Raji (cell line): ENCODE measurements around the gene SPDL1.

Experiments used
- POLR2A ChIP-seq: IDR thresholded peaks from 2 replicates; pipeline ENCODE4 v1.6.1; 2011; ENCODE audit warnings: low read depth, low read length, control low read depth; ENCODE audit not compliant: insufficient read depth

Gene SPDL1

DNA sequence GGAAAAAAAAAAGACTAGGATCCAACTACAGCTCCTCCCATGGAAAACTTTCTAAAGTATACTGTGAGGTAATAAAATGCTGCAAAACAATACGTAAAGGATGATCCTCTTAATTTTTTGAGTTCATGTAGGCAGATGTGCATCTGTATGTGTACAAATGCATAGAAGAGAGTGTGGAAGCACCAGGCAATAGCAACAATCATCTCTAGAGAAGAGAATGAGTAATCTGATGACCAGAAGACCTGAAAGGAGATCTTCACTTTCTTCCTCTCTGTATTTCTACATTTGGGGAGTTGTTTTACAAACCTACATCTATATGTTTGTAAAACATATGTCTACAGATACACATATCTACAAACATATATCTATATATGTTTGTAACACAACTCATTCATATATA, 29.3 kb upstream of the SPDL1 start:
- TF ChIP-seq POLR2A = no peak

DNA sequence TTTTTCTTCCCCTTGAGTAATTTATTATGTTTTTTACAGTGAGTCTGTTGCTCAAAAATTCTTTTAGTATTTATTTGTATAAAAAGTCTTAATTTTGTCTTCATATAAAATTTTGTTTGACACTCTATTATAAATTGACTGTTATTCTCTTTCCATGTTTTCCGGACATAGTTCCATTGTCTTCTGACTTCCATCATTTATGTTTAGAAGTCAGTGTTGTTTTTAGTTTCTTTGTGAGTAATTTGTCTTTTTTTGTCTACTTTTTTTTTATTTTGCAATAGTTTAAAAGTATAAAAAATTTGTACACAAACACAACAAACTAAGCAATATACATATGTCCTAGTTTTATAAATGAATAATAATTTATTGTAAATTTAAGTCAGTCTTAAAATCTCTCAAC, 25.7 kb upstream of the SPDL1 start:
- no peak for TF ChIP-seq POLR2A

- TF ChIP-seq POLR2A = no peak
These were observed 21.7 kb upstream of the SPDL1 start for GRCh38 chr5:169561893-169562292.

GRCh38 chr5:169563369-169563768, 20.2 kb upstream of the SPDL1 start:
- TF ChIP-seq POLR2A = no peak

GRCh38 chr5:169566202-169566601, 17.4 kb upstream of the SPDL1 start:
- TF ChIP-seq POLR2A = no peak

DNA sequence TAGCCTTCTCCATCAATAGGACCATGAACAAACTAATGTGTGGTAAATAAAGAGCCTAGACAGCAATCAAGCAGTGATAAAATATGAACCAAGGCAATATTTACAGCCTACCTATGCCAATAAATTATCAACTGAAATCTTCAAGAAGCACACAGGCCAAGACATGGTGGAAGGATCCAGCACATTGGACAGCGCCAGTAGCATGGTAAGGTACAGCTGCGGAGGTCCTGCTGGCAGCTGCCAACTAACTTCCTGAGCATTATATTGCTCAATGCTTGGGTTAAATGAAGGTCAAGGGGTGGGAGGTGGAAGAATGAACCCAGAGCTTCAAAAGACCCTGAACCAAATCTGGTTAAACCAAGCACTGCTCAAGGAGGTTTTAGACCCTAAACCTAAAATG, 16.5 kb upstream of the SPDL1 start:
- no peak for TF ChIP-seq POLR2A

- no peak for TF ChIP-seq POLR2A
These were observed 14.1 kb upstream of the SPDL1 start for GRCh38 chr5:169569513-169569912.

- no peak for TF ChIP-seq POLR2A
These were observed 12.2 kb upstream of the SPDL1 start for GRCh38 chr5:169571355-169571754.

GRCh38 chr5:169574134-169574646, 9.4 kb upstream of the SPDL1 start:
- no peak for TF ChIP-seq POLR2A

GRCh38 chr5:169576181-169576598, 7.4 kb upstream of the SPDL1 start:
- no peak for TF ChIP-seq POLR2A

- TF ChIP-seq POLR2A = no peak
These were observed 5.6 kb upstream of the SPDL1 start for GRCh38 chr5:169577951-169578350.

DNA sequence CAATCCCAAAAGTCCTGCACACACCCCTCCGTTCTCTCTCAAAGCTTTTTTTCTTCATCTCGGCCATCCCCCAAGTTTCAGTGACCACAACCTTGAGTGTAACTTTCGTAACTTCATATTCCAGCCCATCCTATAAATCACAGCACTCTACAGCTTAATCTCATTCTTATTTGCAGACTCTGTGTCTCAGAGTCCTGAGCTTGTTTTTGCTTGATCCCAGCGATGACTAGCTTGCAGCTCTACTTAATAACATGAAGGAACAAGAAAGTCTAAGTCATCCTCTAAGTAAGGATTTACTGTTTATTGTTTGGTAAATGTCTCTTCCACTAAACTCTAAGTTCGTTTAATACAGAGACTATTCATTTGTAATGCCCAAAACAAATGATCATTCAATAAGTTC, 2.6 kb upstream of the SPDL1 start:
- no peak for TF ChIP-seq POLR2A

DNA sequence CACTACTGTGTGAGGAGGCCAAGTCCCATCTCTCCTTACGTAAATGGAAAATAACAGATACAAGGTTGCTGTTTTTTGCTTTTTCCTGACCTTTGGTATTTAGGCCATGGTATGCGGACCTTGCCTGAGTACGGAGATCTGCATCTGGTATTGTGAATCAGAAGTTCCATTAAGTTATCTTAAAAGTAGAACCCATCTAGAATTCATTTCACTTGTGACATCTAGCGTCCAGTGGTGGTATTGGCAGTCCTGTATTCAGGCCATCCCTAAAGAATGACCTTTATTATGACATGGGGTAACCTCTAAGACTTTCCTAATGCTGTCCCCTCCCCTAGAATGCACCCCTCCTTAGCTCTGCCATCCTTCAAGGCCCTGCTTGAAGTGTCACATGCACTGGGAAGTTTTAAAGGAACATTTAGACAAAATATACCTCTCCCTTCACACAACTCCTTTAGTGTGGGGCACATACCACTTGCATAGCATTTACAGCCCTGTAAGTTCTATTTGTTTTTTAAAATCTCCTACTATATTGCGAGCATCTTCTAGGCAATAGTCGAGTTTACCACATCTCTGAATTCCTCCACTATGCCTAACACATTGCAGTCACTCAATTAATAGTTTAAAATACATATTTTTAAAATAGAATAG, 1.9 kb upstream of the SPDL1 start:
- no peak for TF ChIP-seq POLR2A

DNA sequence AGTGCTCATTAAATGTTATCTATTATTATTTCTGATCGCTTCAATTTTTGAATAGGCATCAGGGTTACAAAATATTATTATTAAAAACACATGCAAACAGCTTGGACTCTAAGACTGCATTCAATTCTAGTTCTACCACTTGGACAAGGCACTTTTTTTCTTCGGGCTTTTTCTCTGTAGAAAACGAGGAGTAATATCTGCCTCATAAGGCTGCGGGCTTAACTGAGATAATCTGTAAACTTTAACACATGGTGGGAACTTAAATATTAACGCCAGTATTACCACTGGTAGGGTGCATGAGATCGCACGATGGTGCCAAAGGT, 511 bp upstream of the SPDL1 start:
- no peak for TF ChIP-seq POLR2A

DNA sequence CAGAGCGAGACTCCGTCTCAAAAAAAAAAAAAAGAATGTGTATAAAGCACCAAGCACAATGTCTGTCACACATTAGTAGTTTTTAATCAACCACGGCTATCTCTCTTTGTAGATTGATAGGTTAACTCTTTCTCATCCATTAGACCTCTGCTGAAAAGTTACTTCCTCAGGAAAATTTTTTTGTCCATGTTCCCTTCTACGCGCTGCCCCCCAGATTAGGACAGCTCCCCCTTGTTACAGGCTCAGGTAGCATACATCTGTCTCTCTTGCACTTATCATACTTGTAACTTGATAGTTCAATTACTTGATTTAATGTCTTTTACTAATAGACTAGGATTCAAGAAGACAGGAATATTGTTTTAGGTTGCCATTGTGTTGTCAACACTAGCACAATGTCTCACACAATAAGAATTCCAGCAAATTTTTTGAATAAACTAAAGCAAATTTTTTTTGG, 1.5 kb downstream of the SPDL1 start:
- TF ChIP-seq POLR2A = no peak

DNA sequence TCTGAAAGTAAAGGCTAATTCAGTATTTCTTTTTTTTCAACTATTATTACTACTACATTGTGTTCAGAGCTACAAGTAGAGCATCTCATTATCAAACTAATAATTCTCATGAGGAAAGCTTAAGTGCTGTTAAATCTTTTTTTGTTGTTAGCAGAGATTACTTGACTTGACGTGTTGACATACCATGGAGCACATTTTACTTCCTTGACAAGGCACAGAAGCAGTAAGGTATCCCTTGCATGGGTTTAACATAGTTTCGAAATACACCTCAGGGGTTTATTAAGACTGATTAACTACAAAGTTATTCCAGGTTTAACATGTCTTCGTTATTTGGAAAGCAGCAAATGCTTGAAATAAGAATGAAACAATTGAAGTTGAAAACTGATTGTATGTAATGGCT, 7.0 kb downstream of the SPDL1 start:
- no peak for TF ChIP-seq POLR2A

DNA sequence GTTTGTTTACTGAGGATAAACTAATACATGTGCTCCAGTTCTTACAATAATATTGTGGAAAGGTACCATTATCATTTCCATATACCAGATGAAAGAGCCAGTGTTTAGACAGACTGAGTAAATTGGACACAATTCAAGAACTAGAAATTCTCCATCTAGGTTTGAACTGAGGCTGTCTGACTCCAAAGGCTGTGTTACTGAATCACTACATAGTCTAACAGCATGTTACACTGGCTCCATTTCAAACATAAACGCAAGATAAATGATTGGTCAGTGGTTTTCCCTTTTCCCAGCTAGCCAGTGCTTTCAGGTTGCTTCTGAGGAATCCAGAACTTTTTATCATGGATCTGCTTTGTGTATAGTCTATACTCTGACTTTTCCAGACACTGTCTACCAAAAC, 8.1 kb downstream of the SPDL1 start:
- TF ChIP-seq POLR2A = no peak

GRCh38 chr5:169592937-169593650, 9.5 kb downstream of the SPDL1 start:
- no peak for TF ChIP-seq POLR2A
